WTC11 (cell line): Measurements from ENCODE around the gene TCF7L2. TPM values are rescaled to one million over a fixed set of nuclear protein-coding genes. Genes with fewer than 3 reads are reported as not detected.

ENCODE experiments used
- ATAC-seq: fragments of 200-7000 bp; cut with Tn5 transposase; 2 replicates; pipeline ENCODE4 v1.10.0; 2021; ENCODE audit warnings: mild to moderate bottlenecking, moderate library complexity
- CTCF ChIA-PET: fragments of 300-600 bp; sonication (Branson Sonifier 250); formaldehyde crosslinking; loops from one replicate; lab custom pipeline; 2021; ENCODE audit warnings: antibody characterized with exemption; lab: Charles Lee
- POLR2A ChIA-PET: fragments of 350-600 bp; sonication (Branson Sonifier 250); formaldehyde crosslinking; loops from one replicate; lab custom pipeline; 2021; ENCODE audit warnings: antibody characterized with exemption; lab: Charles Lee
- DNase-seq: peaks from one replicate; pipeline ENCODE4 v3.0.0; 2021; ENCODE audit warnings: low spot score
- H3K27ac Mint-ChIP-seq: 2 replicates; pipeline ENCODE4 v1.8.0; 2021; ENCODE audit warnings: mixed read lengths
- H3K27me3 Mint-ChIP-seq: 2 replicates; pipeline ENCODE4 v1.8.0; 2021; ENCODE audit warnings: low read depth, mild to moderate bottlenecking, moderate library complexity, mixed read lengths
- H3K36me3 Mint-ChIP-seq: 2 replicates; pipeline ENCODE4 v1.8.0; 2021; ENCODE audit warnings: mixed read lengths
- H3K4me1 Mint-ChIP-seq: 2 replicates; pipeline ENCODE4 v1.8.0; 2022; ENCODE audit warnings: mixed read lengths
- H3K4me3 Mint-ChIP-seq: 2 replicates; pipeline ENCODE4 v1.8.0; 2021; ENCODE audit warnings: mild to moderate bottlenecking, moderate library complexity, mixed read lengths
- H3K9me3 Mint-ChIP-seq: 2 replicates; pipeline ENCODE4 v1.8.0; 2021; ENCODE audit warnings: mixed read lengths
- CREB1 ChIP-seq: sonication (generic); formaldehyde crosslinking; IDR thresholded peaks from 2 replicates; pipeline ENCODE4 v1.8.0; 2023; ENCODE audit warnings: mild to moderate bottlenecking, missing genetic modification reagents
- ELF4 ChIP-seq: sonication (generic); formaldehyde crosslinking; IDR thresholded peaks from 2 replicates; pipeline ENCODE4 v1.8.1; 2022; ENCODE audit warnings: low read depth, mild to moderate bottlenecking, moderate library complexity, missing genetic modification reagents
- ESRRA ChIP-seq: sonication (generic); formaldehyde crosslinking; IDR thresholded peaks from 2 replicates; pipeline ENCODE4 v1.8.1; 2022; ENCODE audit warnings: mild to moderate bottlenecking, missing genetic modification reagents, borderline replicate concordance
- ETV6 ChIP-seq: sonication (generic); formaldehyde crosslinking; IDR thresholded peaks from 2 replicates; pipeline ENCODE4 v1.8.1; 2022; ENCODE audit warnings: mild to moderate bottlenecking, missing genetic modification reagents
- HMGA2 ChIP-seq: fragments of 250-450 bp; sonication (Bioruptor Pico); IDR thresholded peaks from 2 replicates; pipeline ENCODE4 v1.4.0; 2021; ENCODE audit warnings: mild to moderate bottlenecking, moderate library complexity
- NFE2L1 ChIP-seq: sonication (generic); formaldehyde crosslinking; IDR thresholded peaks from 2 replicates; pipeline ENCODE4 v1.8.1; 2023; ENCODE audit warnings: missing genetic modification reagents
- OVOL2 ChIP-seq: fragments of 250-450 bp; sonication (Bioruptor Pico); IDR thresholded peaks from 2 replicates; pipeline ENCODE4 v1.9.0; 2021; ENCODE audit warnings: mild to moderate bottlenecking, borderline replicate concordance
- SOX15 ChIP-seq: fragments of 250-450 bp; sonication (Bioruptor Pico); IDR thresholded peaks from 2 replicates; pipeline ENCODE4 v1.9.0; 2021; ENCODE audit warnings: mild to moderate bottlenecking
- SP1 ChIP-seq: sonication (generic); formaldehyde crosslinking; conservative IDR thresholded peaks from 2 replicates; pipeline ENCODE4 v1.8.1; 2022; ENCODE audit warnings: missing genetic modification reagents
- TCF7 ChIP-seq: sonication (generic); formaldehyde crosslinking; IDR thresholded peaks from 2 replicates; pipeline ENCODE4 v1.8.0; 2022; ENCODE audit warnings: mild to moderate bottlenecking, low read depth, missing genetic modification reagents, moderate library complexity
- TEAD4 ChIP-seq: sonication (generic); formaldehyde crosslinking; IDR thresholded peaks from 2 replicates; pipeline ENCODE4 v1.8.0; 2022; ENCODE audit warnings: mild to moderate bottlenecking, missing genetic modification reagents
- TP53 ChIP-seq: sonication (generic); formaldehyde crosslinking; IDR thresholded peaks from 2 replicates; pipeline ENCODE4 v1.8.1; 2023; ENCODE audit warnings: mild to moderate bottlenecking, missing genetic modification reagents
- ZNF317 ChIP-seq: sonication (generic); formaldehyde crosslinking; IDR thresholded peaks from 2 replicates; pipeline ENCODE4 v1.8.1; 2023; ENCODE audit warnings: low read depth, mild to moderate bottlenecking, moderate library complexity, missing genetic modification reagents, borderline replicate concordance
- ZNF416 ChIP-seq: fragments of 250-450 bp; sonication (Bioruptor Pico); IDR thresholded peaks from 2 replicates; pipeline ENCODE4 v1.9.0; 2021; ENCODE audit warnings: mild to moderate bottlenecking, inconsistent platforms
- ZNF423 ChIP-seq: fragments of 250-450 bp; sonication (Bioruptor Pico); IDR thresholded peaks from 2 replicates; pipeline ENCODE4 v2.1.2; 2022; ENCODE audit warnings: mild to moderate bottlenecking, moderate library complexity
- ZNF671 ChIP-seq: fragments of 250-450 bp; sonication (Bioruptor Pico); IDR thresholded peaks from 2 replicates; pipeline ENCODE4 v1.8.0; 2021; ENCODE audit warnings: mild to moderate bottlenecking
- total RNA-seq: library from RNA; stranded (reverse); gene quantifications from 3 replicates; pipeline ENCODE4 v1.2.3, GENCODE V29; 2021
- TF ChIP-seq, protein P1 (sequence below): sonication (generic); formaldehyde crosslinking; IDR thresholded peaks from 2 replicates; pipeline ENCODE4 v1.8.1; 2022; ENCODE audit warnings: missing genetic modification reagents, borderline replicate concordance
- TF ChIP-seq, protein P2 (sequence below): sonication (generic); formaldehyde crosslinking; IDR thresholded peaks from 2 replicates; pipeline ENCODE4 v1.8.1; 2022; ENCODE audit warnings: low read depth, missing genetic modification reagents, borderline replicate concordance
- TF ChIP-seq, protein P3 (sequence below): sonication (generic); formaldehyde crosslinking; IDR thresholded peaks from 2 replicates; pipeline ENCODE4 v1.8.1; 2022; ENCODE audit warnings: mild to moderate bottlenecking, missing genetic modification reagents, moderate library complexity, borderline replicate concordance
- TF ChIP-seq, protein P4 (sequence below): sonication (generic); formaldehyde crosslinking; IDR thresholded peaks from 2 replicates; pipeline ENCODE4 v1.8.0; 2022; ENCODE audit warnings: mild to moderate bottlenecking, missing genetic modification reagents
- TF ChIP-seq, protein P5 (sequence below): sonication (generic); formaldehyde crosslinking; IDR thresholded peaks from 2 replicates; pipeline ENCODE4 v1.8.1; 2023; ENCODE audit warnings: mild to moderate bottlenecking, missing genetic modification reagents, moderate library complexity
- TF ChIP-seq, protein P6 (sequence below): sonication (generic); formaldehyde crosslinking; IDR thresholded peaks from 2 replicates; pipeline ENCODE4 v1.8.0; 2022; ENCODE audit warnings: missing genetic modification reagents
- TF ChIP-seq, protein P7 (sequence below): sonication (generic); formaldehyde crosslinking; IDR thresholded peaks from 2 replicates; pipeline ENCODE4 v1.8.0; 2022; ENCODE audit warnings: mild to moderate bottlenecking, missing genetic modification reagents

TCF7L2 gene
- total RNA-seq, 1 experiment from 2014 or later: 44.5 TPM

DNA sequence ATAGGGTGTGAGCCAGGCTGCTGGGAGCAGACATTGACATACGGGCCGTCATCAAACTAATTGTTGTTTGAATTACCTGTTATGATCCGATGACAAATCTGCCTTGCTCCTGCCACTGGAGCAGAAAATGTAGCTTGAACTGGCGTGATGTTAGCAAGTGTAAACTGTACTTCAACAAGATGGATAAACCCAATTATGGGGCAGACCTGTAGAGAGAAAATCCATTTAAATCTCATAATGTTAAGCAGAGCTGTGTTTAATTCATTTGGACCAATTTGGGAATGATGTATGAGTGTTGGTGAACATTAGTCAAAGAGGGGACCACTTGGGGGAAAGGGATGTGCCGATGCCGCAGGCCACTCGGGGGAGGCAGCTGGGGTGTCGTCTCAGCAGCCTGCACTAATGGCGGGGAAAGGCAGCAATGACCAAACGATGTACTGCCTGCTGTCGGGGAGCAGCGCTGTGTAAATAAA lies 27.4 kb downstream of the TCF7L2 start (continued):
- TF ChIP-seq, protein P1, sequence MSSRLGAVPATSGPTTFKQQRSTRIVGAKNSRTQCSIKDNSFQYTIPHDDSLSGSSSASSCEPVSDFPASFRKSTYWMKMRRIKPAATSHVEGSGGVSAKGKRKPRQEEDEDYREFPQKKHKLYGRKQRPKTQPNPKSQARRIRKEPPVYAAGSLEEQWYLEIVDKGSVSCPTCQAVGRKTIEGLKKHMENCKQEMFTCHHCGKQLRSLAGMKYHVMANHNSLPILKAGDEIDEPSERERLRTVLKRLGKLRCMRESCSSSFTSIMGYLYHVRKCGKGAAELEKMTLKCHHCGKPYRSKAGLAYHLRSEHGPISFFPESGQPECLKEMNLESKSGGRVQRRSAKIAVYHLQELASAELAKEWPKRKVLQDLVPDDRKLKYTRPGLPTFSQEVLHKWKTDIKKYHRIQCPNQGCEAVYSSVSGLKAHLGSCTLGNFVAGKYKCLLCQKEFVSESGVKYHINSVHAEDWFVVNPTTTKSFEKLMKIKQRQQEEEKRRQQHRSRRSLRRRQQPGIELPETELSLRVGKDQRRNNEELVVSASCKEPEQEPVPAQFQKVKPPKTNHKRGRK (CRISPR knock-in tag): no peak
- no peak for TF ChIP-seq ZNF423 (CRISPR knock-in tag)
- TF ChIP-seq TCF7 (CRISPR knock-in tag): no peak
- TF ChIP-seq, protein P2, sequence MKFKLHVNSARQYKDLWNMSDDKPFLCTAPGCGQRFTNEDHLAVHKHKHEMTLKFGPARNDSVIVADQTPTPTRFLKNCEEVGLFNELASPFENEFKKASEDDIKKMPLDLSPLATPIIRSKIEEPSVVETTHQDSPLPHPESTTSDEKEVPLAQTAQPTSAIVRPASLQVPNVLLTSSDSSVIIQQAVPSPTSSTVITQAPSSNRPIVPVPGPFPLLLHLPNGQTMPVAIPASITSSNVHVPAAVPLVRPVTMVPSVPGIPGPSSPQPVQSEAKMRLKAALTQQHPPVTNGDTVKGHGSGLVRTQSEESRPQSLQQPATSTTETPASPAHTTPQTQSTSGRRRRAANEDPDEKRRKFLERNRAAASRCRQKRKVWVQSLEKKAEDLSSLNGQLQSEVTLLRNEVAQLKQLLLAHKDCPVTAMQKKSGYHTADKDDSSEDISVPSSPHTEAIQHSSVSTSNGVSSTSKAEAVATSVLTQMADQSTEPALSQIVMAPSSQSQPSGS (CRISPR knock-in tag): no peak

DNA sequence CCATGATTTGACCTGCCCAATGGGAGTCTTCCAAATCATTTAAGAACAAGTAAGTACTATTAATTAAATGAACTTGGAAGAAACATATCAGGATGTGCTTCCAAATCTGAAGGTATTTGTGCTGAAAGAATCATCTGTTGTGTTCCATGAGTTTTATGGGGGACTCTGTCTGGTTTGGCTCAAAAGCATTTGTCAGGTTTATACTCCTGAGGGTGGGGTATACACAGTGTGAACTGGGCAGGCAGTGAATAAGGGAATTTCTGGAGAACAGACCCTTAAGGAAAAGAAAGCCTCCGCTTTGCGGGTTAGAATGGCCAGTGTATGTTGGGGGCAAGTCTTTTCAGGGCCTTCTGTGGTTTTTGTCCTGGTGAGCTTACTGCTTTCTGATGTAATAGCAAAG lies 29.9 kb downstream of the TCF7L2 start:
- Mint-ChIP-seq H3K36me3 (peaks cover 15% of the 10 kb centered on the region), H3K4me1 (peaks cover 81% of the 10 kb centered on the region), H3K27me3 (no peaks in the 10 kb centered on the region), H3K27ac (no peak overlapping the region; the same call in 1 of the 2 replicates), H3K9me3 (no peaks in the 10 kb centered on the region), H3K4me3 (no peak overlapping the region)
- ChIA-PET POLR2A (no interaction called here), CTCF (interaction anchor here (0.9 kb wide), 1 partner anchor 8 kb away, joined by 3 read pairs; no protein-coding TSS in a partner anchor)
- ATAC-seq: no peak
- no peak for DNase-seq
- TF ChIP-seq ZNF416 (CRISPR knock-in tag) (no peak), NFE2L1 (CRISPR knock-in tag) (no peak), ELF4 (CRISPR knock-in tag) (no peak), ETV6 (CRISPR knock-in tag) (no peak), CREB1 (no peak)
- TF ChIP-seq, protein P3, sequence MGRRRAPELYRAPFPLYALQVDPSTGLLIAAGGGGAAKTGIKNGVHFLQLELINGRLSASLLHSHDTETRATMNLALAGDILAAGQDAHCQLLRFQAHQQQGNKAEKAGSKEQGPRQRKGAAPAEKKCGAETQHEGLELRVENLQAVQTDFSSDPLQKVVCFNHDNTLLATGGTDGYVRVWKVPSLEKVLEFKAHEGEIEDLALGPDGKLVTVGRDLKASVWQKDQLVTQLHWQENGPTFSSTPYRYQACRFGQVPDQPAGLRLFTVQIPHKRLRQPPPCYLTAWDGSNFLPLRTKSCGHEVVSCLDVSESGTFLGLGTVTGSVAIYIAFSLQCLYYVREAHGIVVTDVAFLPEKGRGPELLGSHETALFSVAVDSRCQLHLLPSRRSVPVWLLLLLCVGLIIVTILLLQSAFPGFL: no peak

DNA sequence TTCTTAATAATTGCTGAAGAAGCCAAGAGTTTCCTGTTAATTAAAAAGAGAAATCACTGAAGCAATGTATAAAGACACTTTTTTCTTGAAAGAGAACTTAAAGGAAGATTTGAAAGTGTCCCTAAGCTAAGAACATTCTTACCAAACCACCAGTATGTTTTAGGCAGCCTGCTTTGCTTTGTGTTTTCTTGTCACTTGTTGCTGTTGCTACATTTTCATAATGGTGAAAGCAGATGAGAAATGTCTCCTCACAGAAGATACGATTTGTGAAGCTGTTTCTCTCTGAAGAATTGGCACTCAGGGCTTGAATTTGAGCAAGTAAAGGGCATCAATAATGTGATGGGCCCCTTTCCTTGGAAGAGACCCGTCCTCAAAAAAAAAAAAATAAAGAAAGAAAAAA lies 30.9 kb downstream of the TCF7L2 start:
- Mint-ChIP-seq H3K9me3 (no peaks in the 10 kb centered on the region), H3K4me3 (no peak overlapping the region), H3K4me1 (peaks cover 85% of the 10 kb centered on the region), H3K27me3 (no peaks in the 10 kb centered on the region), H3K36me3 (peaks cover 9% of the 10 kb centered on the region), H3K27ac (no peak overlapping the region)
- ATAC-seq (no peak), DNase-seq (no peak)
- ChIA-PET POLR2A (no interaction called here), CTCF (interaction anchor here (0.5 kb wide), 1 partner anchor 176 kb away, joined by 6 read pairs; no protein-coding TSS in a partner anchor)
- TF ChIP-seq, protein P4, sequence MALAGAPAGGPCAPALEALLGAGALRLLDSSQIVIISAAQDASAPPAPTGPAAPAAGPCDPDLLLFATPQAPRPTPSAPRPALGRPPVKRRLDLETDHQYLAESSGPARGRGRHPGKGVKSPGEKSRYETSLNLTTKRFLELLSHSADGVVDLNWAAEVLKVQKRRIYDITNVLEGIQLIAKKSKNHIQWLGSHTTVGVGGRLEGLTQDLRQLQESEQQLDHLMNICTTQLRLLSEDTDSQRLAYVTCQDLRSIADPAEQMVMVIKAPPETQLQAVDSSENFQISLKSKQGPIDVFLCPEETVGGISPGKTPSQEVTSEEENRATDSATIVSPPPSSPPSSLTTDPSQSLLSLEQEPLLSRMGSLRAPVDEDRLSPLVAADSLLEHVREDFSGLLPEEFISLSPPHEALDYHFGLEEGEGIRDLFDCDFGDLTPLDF: no peak
- TF ChIP-seq ZNF416 (CRISPR knock-in tag) (no peak), ZNF317 (CRISPR knock-in tag) (no peak), HMGA2 (CRISPR knock-in tag) (no peak), ESRRA (CRISPR knock-in tag) (no peak), SOX15 (no peak), TP53 (CRISPR knock-in tag) (no peak), TEAD4 (CRISPR knock-in tag) (no peak), ZNF423 (CRISPR knock-in tag) (no peak), OVOL2 (CRISPR knock-in tag) (no peak), ZNF671 (CRISPR knock-in tag) (no peak), SP1 (CRISPR knock-in tag) (no peak)
- TF ChIP-seq, protein P5, sequence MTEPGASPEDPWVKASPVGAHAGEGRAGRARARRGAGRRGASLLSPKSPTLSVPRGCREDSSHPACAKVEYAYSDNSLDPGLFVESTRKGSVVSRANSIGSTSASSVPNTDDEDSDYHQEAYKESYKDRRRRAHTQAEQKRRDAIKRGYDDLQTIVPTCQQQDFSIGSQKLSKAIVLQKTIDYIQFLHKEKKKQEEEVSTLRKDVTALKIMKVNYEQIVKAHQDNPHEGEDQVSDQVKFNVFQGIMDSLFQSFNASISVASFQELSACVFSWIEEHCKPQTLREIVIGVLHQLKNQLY (CRISPR knock-in tag): no peak
- TF ChIP-seq, protein P6, sequence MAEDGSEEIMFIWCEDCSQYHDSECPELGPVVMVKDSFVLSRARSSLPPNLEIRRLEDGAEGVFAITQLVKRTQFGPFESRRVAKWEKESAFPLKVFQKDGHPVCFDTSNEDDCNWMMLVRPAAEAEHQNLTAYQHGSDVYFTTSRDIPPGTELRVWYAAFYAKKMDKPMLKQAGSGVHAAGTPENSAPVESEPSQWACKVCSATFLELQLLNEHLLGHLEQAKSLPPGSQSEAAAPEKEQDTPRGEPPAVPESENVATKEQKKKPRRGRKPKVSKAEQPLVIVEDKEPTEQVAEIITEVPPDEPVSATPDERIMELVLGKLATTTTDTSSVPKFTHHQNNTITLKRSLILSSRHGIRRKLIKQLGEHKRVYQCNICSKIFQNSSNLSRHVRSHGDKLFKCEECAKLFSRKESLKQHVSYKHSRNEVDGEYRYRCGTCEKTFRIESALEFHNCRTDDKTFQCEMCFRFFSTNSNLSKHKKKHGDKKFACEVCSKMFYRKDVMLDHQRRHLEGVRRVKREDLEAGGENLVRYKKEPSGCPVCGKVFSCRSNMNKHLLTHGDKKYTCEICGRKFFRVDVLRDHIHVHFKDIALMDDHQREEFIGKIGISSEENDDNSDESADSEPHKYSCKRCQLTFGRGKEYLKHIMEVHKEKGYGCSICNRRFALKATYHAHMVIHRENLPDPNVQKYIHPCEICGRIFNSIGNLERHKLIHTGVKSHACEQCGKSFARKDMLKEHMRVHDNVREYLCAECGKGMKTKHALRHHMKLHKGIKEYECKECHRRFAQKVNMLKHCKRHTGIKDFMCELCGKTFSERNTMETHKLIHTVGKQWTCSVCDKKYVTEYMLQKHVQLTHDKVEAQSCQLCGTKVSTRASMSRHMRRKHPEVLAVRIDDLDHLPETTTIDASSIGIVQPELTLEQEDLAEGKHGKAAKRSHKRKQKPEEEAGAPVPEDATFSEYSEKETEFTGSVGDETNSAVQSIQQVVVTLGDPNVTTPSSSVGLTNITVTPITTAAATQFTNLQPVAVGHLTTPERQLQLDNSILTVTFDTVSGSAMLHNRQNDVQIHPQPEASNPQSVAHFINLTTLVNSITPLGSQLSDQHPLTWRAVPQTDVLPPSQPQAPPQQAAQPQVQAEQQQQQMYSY: no peak
- TF ChIP-seq, protein P7, sequence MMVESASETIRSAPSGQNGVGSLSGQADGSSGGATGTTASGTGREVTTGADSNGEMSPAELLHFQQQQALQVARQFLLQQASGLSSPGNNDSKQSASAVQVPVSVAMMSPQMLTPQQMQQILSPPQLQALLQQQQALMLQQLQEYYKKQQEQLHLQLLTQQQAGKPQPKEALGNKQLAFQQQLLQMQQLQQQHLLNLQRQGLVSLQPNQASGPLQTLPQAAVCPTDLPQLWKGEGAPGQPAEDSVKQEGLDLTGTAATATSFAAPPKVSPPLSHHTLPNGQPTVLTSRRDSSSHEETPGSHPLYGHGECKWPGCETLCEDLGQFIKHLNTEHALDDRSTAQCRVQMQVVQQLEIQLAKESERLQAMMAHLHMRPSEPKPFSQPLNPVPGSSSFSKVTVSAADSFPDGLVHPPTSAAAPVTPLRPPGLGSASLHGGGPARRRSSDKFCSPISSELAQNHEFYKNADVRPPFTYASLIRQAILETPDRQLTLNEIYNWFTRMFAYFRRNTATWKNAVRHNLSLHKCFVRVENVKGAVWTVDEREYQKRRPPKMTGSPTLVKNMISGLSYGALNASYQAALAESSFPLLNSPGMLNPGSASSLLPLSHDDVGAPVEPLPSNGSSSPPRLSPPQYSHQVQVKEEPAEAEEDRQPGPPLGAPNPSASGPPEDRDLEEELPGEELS: no peak
